GM23248 (cell line): Measurements from ENCODE around the gene GULP1. TPM values are rescaled to one million over a fixed set of nuclear protein-coding genes. Genes with fewer than 3 reads are reported as not detected.

Experiments
- DNase-seq: peaks from one replicate; pipeline ENCODE4 v3.0.0-alpha.2; 2015
- H2AFZ ChIP-seq: fragments of 200-600 bp; sonication (generic); 2 replicates; pipeline ENCODE4 v1.6.1; 2016; ENCODE audit warnings: antibody characterized with exemption
- H3F3A ChIP-seq: fragments of 200-600 bp; sonication (generic); 2 replicates; pipeline ENCODE4 v1.6.1; 2016; ENCODE audit warnings: mild to moderate bottlenecking, antibody characterized with exemption, mixed run types; ENCODE audit not compliant: insufficient read depth
- H3K27ac ChIP-seq: fragments of 200-600 bp; sonication (generic); 2 replicates; pipeline ENCODE4 v1.5.1; 2016; ENCODE audit warnings: mild to moderate bottlenecking
- H3K27me3 ChIP-seq: fragments of 200-600 bp; sonication (generic); replicated peaks from 2 replicates; pipeline ENCODE4 v1.6.1; 2016; ENCODE audit warnings: mild to moderate bottlenecking; ENCODE audit not compliant: insufficient read depth
- H3K36me3 ChIP-seq: fragments of 200-600 bp; sonication (generic); 2 replicates; pipeline ENCODE4 v1.6.1; 2016; ENCODE audit warnings: low read depth, mild to moderate bottlenecking
- H3K4me1 ChIP-seq: fragments of 200-600 bp; sonication (generic); 2 replicates; pipeline ENCODE4 v1.6.1; 2016; ENCODE audit warnings: mild to moderate bottlenecking; ENCODE audit not compliant: insufficient read depth
- H3K4me2 ChIP-seq: fragments of 200-600 bp; sonication (generic); one replicate; pipeline ENCODE4 v1.6.1; 2016; ENCODE audit warnings: mild to moderate bottlenecking; ENCODE audit not compliant: unreplicated experiment
- H3K4me3 ChIP-seq: fragments of 200-600 bp; sonication (generic); 2 replicates; pipeline ENCODE4 v1.5.1; 2016; ENCODE audit warnings: mild to moderate bottlenecking
- H3K79me2 ChIP-seq: fragments of 200-600 bp; sonication (generic); 2 replicates; pipeline ENCODE4 v1.6.1; 2016; ENCODE audit warnings: mild to moderate bottlenecking; ENCODE audit not compliant: insufficient read depth
- H3K9ac ChIP-seq: fragments of 200-600 bp; sonication (generic); 2 replicates; pipeline ENCODE4 v1.6.1; 2016; ENCODE audit warnings: mild to moderate bottlenecking
- H3K9me2 ChIP-seq: fragments of 200-600 bp; sonication (generic); 2 replicates; pipeline ENCODE4 v1.6.1; 2016; ENCODE audit warnings: mixed run types, mild to moderate bottlenecking, moderate library complexity; ENCODE audit not compliant: insufficient read depth
- H3K9me3 ChIP-seq: fragments of 200-600 bp; sonication (generic); one replicate; pipeline ENCODE4 v1.6.1; 2017; ENCODE audit warnings: low read depth
- H4K20me1 ChIP-seq: fragments of 200-600 bp; sonication (generic); 2 replicates; pipeline ENCODE4 v1.6.0; 2016; ENCODE audit not compliant: insufficient read depth
- EZH2 ChIP-seq: fragments of 200-600 bp; sonication (generic); IDR thresholded peaks from 2 replicates; pipeline ENCODE4 v1.6.1; 2018; ENCODE audit warnings: antibody characterized with exemption, mild to moderate bottlenecking; ENCODE audit not compliant: insufficient read depth, poor library complexity, severe bottlenecking
- EZH2phosphoT487 ChIP-seq: fragments of 200-600 bp; sonication (generic); IDR thresholded peaks from 2 replicates; pipeline ENCODE4 v1.6.1; 2018; ENCODE audit warnings: antibody characterized with exemption, moderate library complexity, mild to moderate bottlenecking, low read depth; ENCODE audit not compliant: insufficient read depth
- WGBS, 2 experiments: methylation state at CpG; one replicate each; pipeline ENCODE4 v1.1.6; 2015 to 2017; ENCODE audit warnings: low lambda C conversion rate in 2 of 2, low coverage in 1 of 2; ENCODE audit errors: missing lambda C conversion rate in 2 of 2; 5-methylcytosine and 5-hydroxymethylcytosine counted together
- in situ Hi-C: fragments of 300-500 bp; cut with MboI; formaldehyde crosslinking; loops from 2 replicates; pipeline ENCODE4 v1.15.0; 2020
- polyA plus RNA-seq: library from polyadenylated mRNA; unstranded; fragments of >200 nt; fragmentation: Nextera tagmentation; extraction: Ambion mirVana; gene quantifications from 2 replicates; pipeline ENCODE4 v1.2.1, GENCODE V29; 2016
- total RNA-seq: library from RNA; depleted of rRNA; stranded (reverse); fragments of >200 nt; shearing (Covaris generic); gene quantifications from 2 replicates; pipeline ENCODE4 v1.2.3, GENCODE V29; 2014

Gene GULP1
- total and polyA plus RNA-seq, 2 experiments from 2014 or later, result 6.1 to 11.9 TPM

DNA sequence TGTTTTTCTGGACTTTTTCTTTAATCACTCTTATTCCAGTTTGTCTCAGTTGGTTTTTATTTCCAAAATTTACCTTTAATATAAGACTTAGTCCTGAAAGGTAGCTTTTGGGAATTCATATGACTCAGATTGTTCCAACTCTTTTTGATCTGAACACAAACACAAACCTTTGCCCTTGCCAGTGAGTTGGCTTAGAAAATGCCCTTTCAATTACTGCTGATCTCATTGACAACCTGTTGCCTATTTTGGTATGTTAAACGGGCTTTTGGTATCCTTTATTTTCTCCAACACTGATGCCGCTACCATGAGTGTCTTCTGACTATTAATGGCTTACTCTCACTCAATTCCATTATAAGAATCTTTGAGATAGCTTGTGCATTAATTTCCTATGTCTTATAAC is 143.4 kb downstream of the GULP1 start:
- Histone ChIP-seq H3K4me1 (no peaks in the 10 kb centered on the region), H3K79me2 (no peaks in the 10 kb centered on the region), H4K20me1 (no peaks in the 10 kb centered on the region), H3K4me3 (no peak overlapping the region), H3K9me2 (no peaks in the 10 kb centered on the region), H3F3A (no peaks in the 10 kb centered on the region), H3K27me3 (no peaks in the 10 kb centered on the region), H3K9ac (no peak overlapping the region), H3K27ac (no peak overlapping the region), H3K9me3 (no peaks in the 10 kb centered on the region), H3K36me3 (no peaks in the 10 kb centered on the region), H2AFZ (no peak overlapping the region), H3K4me2 (no peak overlapping the region)
- 89 to 94% methylated on average over 2 of the region's 2 CpGs for WGBS, 2 experiments
- TF ChIP-seq EZH2phosphoT487 (no peak), EZH2 (no peak)
- DNase-seq, result no peak
- in situ Hi-C loops, result no loop called here

GRCh38 chr2:188437537-188437936 is 145.9 kb downstream of the GULP1 start:
- no peaks in the 10 kb centered on the region for H3F3A ChIP-seq
- H3K9me3 ChIP-seq, result no peaks in the 10 kb centered on the region
- H3K4me2 ChIP-seq, result no peak overlapping the region
- no peaks in the 10 kb centered on the region for H3K9me2 ChIP-seq
- no peak overlapping the region for H3K9ac ChIP-seq
- no peak overlapping the region for H3K27ac ChIP-seq
- no peaks in the 10 kb centered on the region for H3K4me1 ChIP-seq
- H4K20me1 ChIP-seq, result no peaks in the 10 kb centered on the region
- no peak for DNase-seq
- H2AFZ ChIP-seq, result no peak overlapping the region
- in situ Hi-C loops, result no loop called here
- TF ChIP-seq EZH2 (no peak), EZH2phosphoT487 (no peak)
- H3K36me3 ChIP-seq, result no peaks in the 10 kb centered on the region
- WGBS, 2 experiments, result 89 to 92% methylated on average over 3 of the region's 3 CpGs
- no peaks in the 10 kb centered on the region for H3K79me2 ChIP-seq
- no peaks in the 10 kb centered on the region for H3K27me3 ChIP-seq
- H3K4me3 ChIP-seq, result no peak overlapping the region

DNA sequence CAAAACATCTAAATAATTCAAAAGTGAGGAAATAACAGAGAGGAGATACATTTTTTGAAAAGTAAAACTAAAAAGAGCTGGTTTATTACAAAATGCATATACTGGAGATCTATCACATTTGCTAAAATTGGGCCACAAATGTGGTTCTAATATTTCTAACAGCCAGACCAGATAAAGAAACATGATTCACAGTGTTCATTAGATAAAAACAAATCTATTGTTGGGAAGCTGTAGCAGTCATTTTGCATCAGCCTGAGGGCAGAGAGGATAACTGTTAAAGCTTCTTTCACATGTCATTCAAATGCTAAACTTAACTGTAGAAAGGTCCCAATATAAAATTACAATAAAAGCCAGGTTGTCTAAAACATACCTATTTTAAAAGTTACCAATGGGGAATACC is 148.3 kb downstream of the GULP1 start:
- H3K9me3 ChIP-seq, result no peaks in the 10 kb centered on the region
- no peaks in the 10 kb centered on the region for H3K27me3 ChIP-seq
- no peak overlapping the region for H3K9ac ChIP-seq
- no peak overlapping the region for H2AFZ ChIP-seq
- no peaks in the 10 kb centered on the region for H3K9me2 ChIP-seq
- no peaks in the 10 kb centered on the region for H3K36me3 ChIP-seq
- no peak overlapping the region for H3K27ac ChIP-seq
- no peak overlapping the region for H3K4me3 ChIP-seq
- H3K4me1 ChIP-seq, result no peaks in the 10 kb centered on the region
- no peaks in the 10 kb centered on the region for H4K20me1 ChIP-seq
- in situ Hi-C loops, result no loop called here
- DNase-seq, result no peak
- H3F3A ChIP-seq, result no peaks in the 10 kb centered on the region
- H3K79me2 ChIP-seq, result no peaks in the 10 kb centered on the region
- H3K4me2 ChIP-seq, result no peak overlapping the region
- TF ChIP-seq EZH2 (no peak), EZH2phosphoT487 (no peak)

GRCh38 chr2:188440849-188441248 is 149.2 kb downstream of the GULP1 start:
- H3K36me3 ChIP-seq, result no peaks in the 10 kb centered on the region
- no peaks in the 10 kb centered on the region for H3K4me1 ChIP-seq
- in situ Hi-C loops, result no loop called here
- H3K9ac ChIP-seq, result no peak overlapping the region
- H3F3A ChIP-seq, result no peaks in the 10 kb centered on the region
- no peaks in the 10 kb centered on the region for H4K20me1 ChIP-seq
- H3K27ac ChIP-seq, result no peak overlapping the region
- no peaks in the 10 kb centered on the region for H3K9me3 ChIP-seq
- DNase-seq, result no peak
- no peak overlapping the region for H3K4me2 ChIP-seq
- WGBS, 2 experiments, result 87 to 89% methylated on average over 3 of the region's 3 CpGs
- no peaks in the 10 kb centered on the region for H3K9me2 ChIP-seq
- no peaks in the 10 kb centered on the region for H3K79me2 ChIP-seq
- no peaks in the 10 kb centered on the region for H3K27me3 ChIP-seq
- no peak overlapping the region for H2AFZ ChIP-seq
- no peak for TF ChIP-seq EZH2phosphoT487
- no peak for TF ChIP-seq EZH2
- H3K4me3 ChIP-seq, result no peak overlapping the region

GRCh38 chr2:188441288-188441947 is 149.7 kb downstream of the GULP1 start:
- Histone ChIP-seq H3K4me1 (no peaks in the 10 kb centered on the region), H3K79me2 (no peaks in the 10 kb centered on the region), H3K27ac (no peak overlapping the region), H3K9ac (no peak overlapping the region), H3K27me3 (no peaks in the 10 kb centered on the region), H2AFZ (no peak overlapping the region), H3K9me2 (no peaks in the 10 kb centered on the region), H3K4me2 (no peak overlapping the region), H4K20me1 (no peaks in the 10 kb centered on the region), H3F3A (no peaks in the 10 kb centered on the region), H3K9me3 (no peaks in the 10 kb centered on the region), H3K36me3 (no peaks in the 10 kb centered on the region), H3K4me3 (no peak overlapping the region)
- TF ChIP-seq EZH2 (no peak), EZH2phosphoT487 (no peak)
- WGBS, 2 experiments, result 93 to 97% methylated on average over 1 of the region's 1 CpG
- no peak for DNase-seq
- in situ Hi-C loops, result no loop called here
